ENCODE results near the gene F2. TPM values are rescaled to one million over a fixed set of nuclear protein-coding genes. Genes with fewer than 3 reads are reported as not detected.

F2 gene
- total RNA-seq, 2 donors from 2014 or later = 1.8 TPM; not detected in 1

DNA sequence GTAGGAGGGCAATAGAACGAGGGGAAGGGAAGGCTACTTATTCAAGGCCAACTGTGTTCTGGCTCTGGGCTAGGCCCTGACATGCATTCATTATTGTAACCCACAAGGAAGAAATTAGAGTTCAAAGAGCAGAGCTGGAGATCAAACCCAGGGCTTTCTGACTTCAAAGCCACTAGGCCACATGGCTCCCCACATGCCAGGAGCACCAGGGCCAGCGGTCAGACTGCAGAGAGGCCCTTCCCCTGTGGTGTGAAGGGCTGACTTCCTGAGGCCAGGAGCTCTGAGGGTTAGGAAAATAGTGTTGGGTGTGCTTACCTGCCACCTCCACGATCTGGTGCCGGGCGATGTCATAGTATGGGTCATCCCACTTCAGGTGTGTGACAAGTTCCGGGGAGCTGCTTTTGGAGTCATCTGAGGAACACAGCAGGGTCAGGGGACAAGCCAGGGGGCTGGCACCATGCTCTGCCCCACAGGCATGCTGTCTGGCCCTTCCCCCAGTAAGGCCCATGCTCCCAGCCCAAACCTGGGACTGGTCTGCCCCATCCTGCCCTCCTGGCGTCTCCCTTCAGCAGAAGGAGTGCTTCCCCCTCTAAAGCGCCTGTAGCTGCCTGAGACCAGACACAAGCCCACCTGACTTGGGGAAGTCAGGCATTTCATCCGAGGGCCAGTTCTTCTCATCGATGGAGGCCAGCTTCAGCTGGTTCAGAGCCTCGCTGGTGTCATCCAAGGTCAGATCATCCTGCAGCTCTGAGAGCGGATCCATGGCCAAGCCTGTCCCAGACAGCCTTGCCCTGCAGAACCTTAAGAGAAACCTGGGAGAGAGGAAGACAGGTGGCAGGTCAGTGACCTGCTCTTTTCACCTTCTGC lies 23.4 kb upstream of the F2 start:
- TF ChIP-seq POLR2AphosphoS5 (IDR thresholded peaks at IDR 0.05) = no peak
- no peak for TF ChIP-seq POLR2A (IDR thresholded peaks at IDR 0.05)
- TF ChIP-seq, protein P1, sequence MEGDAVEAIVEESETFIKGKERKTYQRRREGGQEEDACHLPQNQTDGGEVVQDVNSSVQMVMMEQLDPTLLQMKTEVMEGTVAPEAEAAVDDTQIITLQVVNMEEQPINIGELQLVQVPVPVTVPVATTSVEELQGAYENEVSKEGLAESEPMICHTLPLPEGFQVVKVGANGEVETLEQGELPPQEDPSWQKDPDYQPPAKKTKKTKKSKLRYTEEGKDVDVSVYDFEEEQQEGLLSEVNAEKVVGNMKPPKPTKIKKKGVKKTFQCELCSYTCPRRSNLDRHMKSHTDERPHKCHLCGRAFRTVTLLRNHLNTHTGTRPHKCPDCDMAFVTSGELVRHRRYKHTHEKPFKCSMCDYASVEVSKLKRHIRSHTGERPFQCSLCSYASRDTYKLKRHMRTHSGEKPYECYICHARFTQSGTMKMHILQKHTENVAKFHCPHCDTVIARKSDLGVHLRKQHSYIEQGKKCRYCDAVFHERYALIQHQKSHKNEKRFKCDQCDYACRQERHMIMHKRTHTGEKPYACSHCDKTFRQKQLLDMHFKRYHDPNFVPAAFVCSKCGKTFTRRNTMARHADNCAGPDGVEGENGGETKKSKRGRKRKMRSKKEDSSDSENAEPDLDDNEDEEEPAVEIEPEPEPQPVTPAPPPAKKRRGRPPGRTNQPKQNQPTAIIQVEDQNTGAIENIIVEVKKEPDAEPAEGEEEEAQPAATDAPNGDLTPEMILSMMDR (IDR thresholded peaks at IDR 0.05) = no peak
- Histone ChIP-seq H3K27me3 (replicated peaks; ENCODE audit: insufficient read depth) (no peaks in the 10 kb centered on the region), H3K4me3 (no peak overlapping the region), H3K9me3 (no peaks in the 10 kb centered on the region), H3K4me1 (replicated peaks) (no peaks in the 10 kb centered on the region), H3K36me3 (peaks cover 14 to 19% of the 10 kb centered on the region in 2 donors), H3K27ac (peak overlapping the region in 1 of 2 donors; percentile 29)
- intact Hi-C loops (cut with DNase I) = loop anchor here (5.0 kb wide), 1 partner anchor 48 kb away; no protein-coding TSS in a partner anchor
- 80% methylated on average over 7 of the region's 12 CpGs for WGBS
- no peak for DNase-seq (ENCODE audit: low spot score)

DNA sequence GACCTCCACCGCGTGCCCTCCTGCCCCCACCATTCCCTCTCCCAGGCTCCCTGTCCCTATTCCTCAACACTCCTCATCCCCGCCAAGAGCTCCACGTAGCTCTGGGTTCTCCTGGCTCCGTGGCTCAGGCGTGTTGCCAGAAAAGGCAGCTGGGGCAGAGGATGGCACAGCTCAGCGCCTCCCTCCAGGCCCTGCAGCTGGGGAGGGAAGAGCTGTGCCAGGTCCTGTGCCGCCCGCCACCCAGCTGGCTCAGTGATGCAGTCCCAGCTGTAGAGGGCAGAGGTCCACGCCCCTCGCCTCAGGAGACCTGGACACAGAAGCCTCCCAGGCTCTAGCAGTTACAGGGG lies 22.8 kb upstream of the F2 start:
- Histone ChIP-seq H3K36me3 (peaks cover 14 to 19% of the 10 kb centered on the region in 2 donors), H3K9me3 (no peaks in the 10 kb centered on the region), H3K27me3 (replicated peaks; ENCODE audit: insufficient read depth) (no peaks in the 10 kb centered on the region), H3K4me3 (no peak overlapping the region), H3K27ac (peak overlapping the region in 1 of 2 donors; percentile 29), H3K4me1 (replicated peaks) (no peaks in the 10 kb centered on the region)
- no peak for TF ChIP-seq POLR2A (IDR thresholded peaks at IDR 0.05)
- TF ChIP-seq POLR2AphosphoS5 (IDR thresholded peaks at IDR 0.05) = no peak
- TF ChIP-seq, protein P1 (IDR thresholded peaks at IDR 0.05) = no peak
- intact Hi-C loops (cut with DNase I) = loop anchor here (5.0 kb wide), 1 partner anchor 49 kb away; no protein-coding TSS in a partner anchor
- 55% methylated on average over 8 of the region's 11 CpGs for WGBS
- no peak for DNase-seq (ENCODE audit: low spot score)

DNA sequence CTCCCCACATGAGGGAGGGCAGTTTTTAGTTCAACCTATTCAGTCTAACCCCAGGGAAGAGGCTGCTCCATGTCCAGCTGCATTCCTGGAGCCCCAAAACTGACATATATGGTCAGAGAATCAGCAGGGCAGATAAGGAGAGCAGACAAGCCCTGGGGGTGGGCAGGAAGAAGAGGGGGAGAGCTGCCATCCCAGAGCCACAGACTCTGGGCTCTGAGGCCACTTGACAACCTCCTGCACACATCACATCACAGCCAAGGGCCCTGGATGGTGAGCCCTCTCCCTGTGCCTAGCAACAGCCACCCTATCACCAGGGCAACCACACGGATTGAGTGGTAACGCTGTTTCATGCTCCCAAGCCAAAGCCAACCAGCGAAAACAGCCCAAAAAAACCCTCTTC lies 21.7 kb upstream of the F2 start:
- no peak for DNase-seq (ENCODE audit: low spot score)
- intact Hi-C loops (cut with DNase I) = loop anchor here (5.0 kb wide), 1 partner anchor 50 kb away; no protein-coding TSS in a partner anchor
- H3K9me3 ChIP-seq = no peaks in the 10 kb centered on the region
- 45% methylated on average over 3 of the region's 3 CpGs for WGBS
- TF ChIP-seq POLR2AphosphoS5 (IDR thresholded peaks at IDR 0.05) = no peak
- TF ChIP-seq, protein P1 (IDR thresholded peaks at IDR 0.05) = no peak
- TF ChIP-seq POLR2A (IDR thresholded peaks at IDR 0.05) = no peak
- H3K36me3 ChIP-seq = peaks cover 14 to 19% of the 10 kb centered on the region in 2 donors
- H3K27ac ChIP-seq = peak overlapping the region; percentile 29 to 42
- no peaks in the 10 kb centered on the region for H3K27me3 ChIP-seq (replicated peaks; ENCODE audit: insufficient read depth)
- no peaks in the 10 kb centered on the region for H3K4me1 ChIP-seq (replicated peaks)
- no peak overlapping the region for H3K4me3 ChIP-seq

DNA sequence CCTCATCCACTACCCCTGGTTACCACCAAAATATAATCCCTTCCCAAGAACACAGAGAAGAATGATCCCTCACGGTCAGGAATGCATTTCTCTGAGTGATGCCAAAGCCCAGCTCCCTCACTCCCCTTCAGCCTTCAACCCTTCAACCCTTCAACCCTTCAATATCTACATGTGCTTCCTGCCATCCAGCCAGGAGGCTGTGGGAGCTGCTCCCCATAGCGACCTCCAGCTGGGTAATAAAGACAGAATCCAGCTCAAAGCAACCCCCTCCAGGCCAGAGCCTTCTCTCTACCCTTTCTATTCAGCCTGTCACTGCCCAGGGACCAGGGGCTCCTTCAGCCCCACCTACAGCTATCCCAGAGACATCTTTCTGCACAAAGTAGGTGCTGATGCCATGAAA lies 21.3 kb upstream of the F2 start:
- Histone ChIP-seq H3K27ac (peak overlapping the region; percentile 0 to 42), H3K9me3 (no peaks in the 10 kb centered on the region), H3K4me1 (replicated peaks) (no peaks in the 10 kb centered on the region), H3K36me3 (peaks cover 14 to 21% of the 10 kb centered on the region in 2 donors), H3K4me3 (no peak overlapping the region), H3K27me3 (replicated peaks; ENCODE audit: insufficient read depth) (no peaks in the 10 kb centered on the region)
- DNase-seq (ENCODE audit: low spot score) = no peak
- intact Hi-C loops (cut with DNase I) = loop anchor here (5.0 kb wide), 1 partner anchor 50 kb away; no protein-coding TSS in a partner anchor
- 37% methylated on average over 2 of the region's 2 CpGs for WGBS
- no peak for TF ChIP-seq POLR2AphosphoS5 (IDR thresholded peaks at IDR 0.05)
- TF ChIP-seq POLR2A (IDR thresholded peaks at IDR 0.05) = no peak
- TF ChIP-seq, protein P1 (IDR thresholded peaks at IDR 0.05) = no peak

Measured in prostate gland (tissue), 2 donors.